T-cell (primary cell): ENCODE results near the gene C1QL4. TPM values are rescaled to one million over a fixed set of nuclear protein-coding genes. Genes with fewer than 3 reads are reported as not detected.
A peak's percentile ranks its signal among the peaks of the same experiment; 100 is the strongest.

Source experiments
- ATAC-seq, 4 experiments: fragments of 200-7000 bp in 3 of 4; fragments of 150-1000 bp in 1 of 4; cut with Tn5 transposase; replicated peaks in 1 of 4; 1 replicate in 3 of 4; 2 replicates in 1 of 4; pipeline ENCODE4 v1.10.0; 2021; ENCODE audit warnings: moderate library complexity in 3 of 4, mild to moderate bottlenecking in 2 of 4, moderate number of reproducible peaks in 1 of 4
- CTCF ChIA-PET, 2 donors: fragments of 300-600 bp; sonication (Branson Sonifier 250); formaldehyde crosslinking; loops; one replicate each; lab custom pipeline; 2022; ENCODE audit warnings: antibody characterized with exemption in 2 of 2; lab: Charles Lee
- POLR2A ChIA-PET, 2 donors: fragments of 300-600 bp; sonication (Branson Sonifier 250); formaldehyde crosslinking; loops; one replicate each; lab custom pipeline; 2022; ENCODE audit warnings: antibody characterized with exemption in 2 of 2; lab: Charles Lee
- DNase-seq, 35 experiments: peaks; one replicate each; pipeline versions ENCODE4 v3.0.0 to v3.0.0-alpha.2; 2013 to 2023
- H3K27ac ChIP-seq: one replicate; pipeline ENCODE4 v1.5.1; 2013; ENCODE audit warnings: low read length
- H3K27me3 ChIP-seq, 2 experiments: replicated peaks in 1 of 2; 1 replicate in 1 of 2; 2 replicates in 1 of 2; pipeline versions ENCODE4 v1.6.1 to v1.7.0; 2013; ENCODE audit warnings: low read length in 1 of 2, mixed read lengths in 1 of 2; ENCODE audit not compliant: control insufficient read depth in 2 of 2, insufficient read depth in 2 of 2; ENCODE audit errors: extremely low read depth in 1 of 2
- H3K36me3 ChIP-seq, 2 donors: 1 replicate in 1 of 2; 2 replicates in 1 of 2; pipeline versions ENCODE4 v1.6.1 to v1.7.0; 2013; ENCODE audit warnings: low read length in 1 of 2; ENCODE audit not compliant: control insufficient read depth in 2 of 2, insufficient read depth in 1 of 2; ENCODE audit errors: extremely low read depth in 1 of 2
- H3K4me1 ChIP-seq, 2 experiments: 1 replicate in 1 of 2; 2 replicates in 1 of 2; pipeline versions ENCODE4 v1.6.1 to v1.7.0; 2013; ENCODE audit warnings: low read length in 2 of 2, mixed read lengths in 1 of 2; ENCODE audit not compliant: insufficient read depth in 2 of 2, control insufficient read depth in 1 of 2; ENCODE audit errors: extremely low read depth in 1 of 2
- H3K4me3 ChIP-seq, 2 donors: 1 replicate in 1 of 2; 2 replicates in 1 of 2; pipeline versions ENCODE4 v1.5.1 to v1.7.0; 2013; ENCODE audit warnings: mild to moderate bottlenecking in 2 of 2, low read length in 1 of 2, moderate library complexity in 1 of 2; ENCODE audit not compliant: control insufficient read depth in 1 of 2; ENCODE audit errors: extremely low read depth in 1 of 2
- H3K9me3 ChIP-seq: 2 replicates; pipeline ENCODE4 v1.7.0; 2013
- H3K27ac Mint-ChIP-seq, 2 donors: one replicate each; pipeline ENCODE4 v1.8.0; 2020 to 2021; ENCODE audit warnings: mild to moderate bottlenecking in 2 of 2, mixed read lengths in 2 of 2
- H3K27me3 Mint-ChIP-seq, 2 donors: one replicate each; pipeline ENCODE4 v1.8.0; 2021 to 2022; ENCODE audit warnings: mixed read lengths in 2 of 2
- H3K36me3 Mint-ChIP-seq: one replicate; pipeline ENCODE4 v1.8.0; 2021; ENCODE audit warnings: mixed read lengths
- H3K4me1 Mint-ChIP-seq, 3 donors: one replicate each; pipeline ENCODE4 v1.8.0; 2020 to 2022; ENCODE audit warnings: mixed read lengths in 3 of 3, mild to moderate bottlenecking in 1 of 3
- H3K4me3 Mint-ChIP-seq, 3 donors: one replicate each; pipeline ENCODE4 v1.8.0; 2020 to 2022; ENCODE audit warnings: mild to moderate bottlenecking in 3 of 3, mixed read lengths in 3 of 3, moderate library complexity in 3 of 3
- H3K9me3 Mint-ChIP-seq, 3 donors: one replicate each; pipeline ENCODE4 v1.8.0; 2020 to 2022; ENCODE audit warnings: mixed read lengths in 3 of 3
- WGBS: methylation state at CpG from one replicate; pipeline ENCODE4 v1.1.5; 2013; ENCODE audit warnings: missing lambda C conversion rate; ENCODE audit not compliant: insufficient coverage; 5-methylcytosine and 5-hydroxymethylcytosine counted together
- total RNA-seq, 35 experiments: library from RNA in 6 of 35; stranded (reverse) in 6 of 35; fragments of 120-200 nt in 1 of 35; gene quantifications; one replicate each; pipeline versions ENCODE4 v1.2.1 to v1.2.4 and lab custom pipeline; 2013 to 2026

The C1QL4 gene
- total RNA-seq, 5 donors from 2014 or later (not counting 1 experiment from before 2014, with no cell fraction given): not detected

- Mint-ChIP-seq H3K4me3 (peak within 1 kb of the TSS; percentile 73 to 80 (median 80)), H3K27me3 (peaks cover 36 to 75% of the 10 kb centered on the region in 2 donors), H3K4me1 (peaks cover 32 to 51% (median 45%) of the 10 kb centered on the region in 3 donors), H3K27ac (peak within 1 kb of the TSS in 1 of 2 donors; percentile 43), H3K36me3 (no peaks in the 10 kb centered on the region), H3K9me3 (no peaks in the 10 kb centered on the region)
- Histone ChIP-seq H3K4me1 (peaks cover 32 to 63% of the 10 kb centered on the region in 2 experiments), H3K27ac (no peak within 1 kb of the TSS), H3K27me3 (peaks cover 23 to 96% of the 10 kb centered on the region in 2 experiments), H3K9me3 (no peaks in the 10 kb centered on the region), H3K36me3 (no peaks in the 10 kb centered on the region), H3K4me3 (peak within 1 kb of the TSS; percentile 47 to 86)
- ATAC-seq (peak; percentile 29 to 52 (median 36)), DNase-seq (peak in 3 of 35 experiments; percentile 32 to 48 (median 44))
- WGBS: 1% methylated on average over 41 of the region's 47 CpGs
- POLR2A ChIA-PET: interaction anchor here in 1 of 2 donors (0.5 kb wide), 1 partner anchor 31 kb away, joined by 4 read pairs; no protein-coding TSS in a partner anchor
- CTCF ChIA-PET: interaction anchor here (0.5 to 3.2 kb wide), 12 partner anchors 11 to 354 kb away, joined by 3 to 22 read pairs (median 5); partner anchors contain the start of genes PRPH (in 1 of the 2) and SPATS2 (in 1 of the 2)
These were observed 9.8 kb upstream of the C1QL4 start, which contains the start of gene DNAJC22 for GRCh38 chr12:49346659-49347310. Gene DNAJC22 (plus strand): TSS chr12:49346888. CDS start chr12:49348873, 1,985 bp downstream.

GRCh38 chr12:49345825-49346658 lies 9.1 kb upstream of the C1QL4 start:
- peaks cover 32 to 64% of the 10 kb centered on the region in 2 experiments for H3K4me1 ChIP-seq
- WGBS: 4% methylated on average over 42 of the region's 61 CpGs
- H3K27ac ChIP-seq: no peak overlapping the region
- ChIA-PET POLR2A (no interaction called here), CTCF (interaction anchor here (0.6 to 3.2 kb wide), 7 partner anchors 11 to 80 kb away, joined by 3 to 20 read pairs (median 5); no protein-coding TSS in a partner anchor)
- H3K27ac Mint-ChIP-seq: no peak overlapping the region
- no peaks in the 10 kb centered on the region for H3K36me3 ChIP-seq
- no peaks in the 10 kb centered on the region for H3K9me3 Mint-ChIP-seq
- peak overlapping the region; percentile 47 to 86 for H3K4me3 ChIP-seq
- no peak for DNase-seq
- no peak for ATAC-seq
- no peaks in the 10 kb centered on the region for H3K36me3 Mint-ChIP-seq
- peaks cover 32 to 51% (median 45%) of the 10 kb centered on the region in 3 donors for H3K4me1 Mint-ChIP-seq
- peaks cover 25 to 96% of the 10 kb centered on the region in 2 experiments for H3K27me3 ChIP-seq
- H3K27me3 Mint-ChIP-seq: peaks cover 33 to 68% of the 10 kb centered on the region in 2 donors
- H3K4me3 Mint-ChIP-seq: peak overlapping the region; percentile 58 to 80 (median 73)
- H3K9me3 ChIP-seq: no peaks in the 10 kb centered on the region

GRCh38 chr12:49345051-49345824 lies 8.2 kb upstream of the C1QL4 start:
- 6% methylated on average over 28 of the region's 70 CpGs for WGBS
- Histone ChIP-seq H3K4me1 (peaks cover 32 to 64% of the 10 kb centered on the region in 2 experiments), H3K9me3 (no peaks in the 10 kb centered on the region), H3K27me3 (peaks cover 25 to 91% of the 10 kb centered on the region in 2 experiments), H3K27ac (no peak overlapping the region), H3K4me3 (peak overlapping the region; percentile 26 to 71), H3K36me3 (no peaks in the 10 kb centered on the region)
- DNase-seq: no peak
- POLR2A ChIA-PET: no interaction called here
- no peak for ATAC-seq
- Mint-ChIP-seq H3K4me3 (peak overlapping the region; percentile 58 to 80 (median 73)), H3K4me1 (peaks cover 38 to 55% (median 45%) of the 10 kb centered on the region in 3 donors), H3K27ac (no peak overlapping the region), H3K36me3 (no peaks in the 10 kb centered on the region), H3K27me3 (peaks cover 32 to 66% of the 10 kb centered on the region in 2 donors), H3K9me3 (no peaks in the 10 kb centered on the region)
- CTCF ChIA-PET: interaction anchor here (0.6 to 3.2 kb wide), 3 partner anchors 15 to 79 kb away, joined by 3 to 20 read pairs (median 5); no protein-coding TSS in a partner anchor

GRCh38 chr12:49344486-49345050 lies 7.6 kb upstream of the C1QL4 start:
- CTCF ChIA-PET: interaction anchor here in 1 of 2 donors (3.5 kb wide), 1 partner anchor 12 kb away, joined by 12 read pairs; no protein-coding TSS in a partner anchor
- no peak overlapping the region for H3K27ac Mint-ChIP-seq
- peaks cover 38 to 55% (median 45%) of the 10 kb centered on the region in 3 donors for H3K4me1 Mint-ChIP-seq
- Histone ChIP-seq H3K36me3 (no peaks in the 10 kb centered on the region), H3K27me3 (peaks cover 25 to 91% of the 10 kb centered on the region in 2 experiments), H3K4me3 (no peak overlapping the region), H3K9me3 (no peaks in the 10 kb centered on the region), H3K4me1 (peaks cover 32 to 64% of the 10 kb centered on the region in 2 experiments), H3K27ac (no peak overlapping the region)
- H3K36me3 Mint-ChIP-seq: no peaks in the 10 kb centered on the region
- H3K9me3 Mint-ChIP-seq: no peaks in the 10 kb centered on the region
- POLR2A ChIA-PET: no interaction called here
- no peak for ATAC-seq
- no peak for DNase-seq
- no CpG with 5 or more reads among the region's 15 CpGs for WGBS
- H3K27me3 Mint-ChIP-seq: peaks cover 32 to 66% of the 10 kb centered on the region in 2 donors
- H3K4me3 Mint-ChIP-seq: peak overlapping the region in 1 of 3 donors; percentile 73

GRCh38 chr12:49342914-49343731 lies 6.1 kb upstream of the C1QL4 start:
- H3K4me1 ChIP-seq: peaks cover 32 to 62% of the 10 kb centered on the region in 2 experiments

More at GRCh38 chr12:49342914-49343731, 6.1 kb upstream of the C1QL4 start:
- no peaks in the 10 kb centered on the region for H3K36me3 Mint-ChIP-seq
- Histone ChIP-seq H3K27ac (no peak overlapping the region), H3K27me3 (peaks cover 28 to 91% of the 10 kb centered on the region in 2 experiments), H3K9me3 (no peaks in the 10 kb centered on the region), H3K4me3 (peak overlapping the region; percentile 48 to 60), H3K36me3 (no peaks in the 10 kb centered on the region)
- no peaks in the 10 kb centered on the region for H3K9me3 Mint-ChIP-seq
- H3K27me3 Mint-ChIP-seq: peaks cover 39 to 64% of the 10 kb centered on the region in 2 donors
- DNase-seq (peak in 1 of 35 experiments; percentile 45), ATAC-seq (peak in 1 of 4 experiments; percentile 10)
- CTCF ChIA-PET: interaction anchor here (0.6 to 3.5 kb wide), 9 partner anchors 11 to 171 kb away, joined by 3 to 14 read pairs (median 6); partner anchors contain the start of gene TROAP (in 1 of the 2)
- H3K4me3 Mint-ChIP-seq: peak overlapping the region; percentile 51 to 73 (median 70)
- POLR2A ChIA-PET: interaction anchor here (0.5 to 0.7 kb wide), 2 partner anchors 184 to 372 kb away, joined by 6 read pairs; partner anchors contain the start of gene WNT10B (in 1 of the 2)
- peak overlapping the region in 1 of 2 donors; percentile 39 for H3K27ac Mint-ChIP-seq
- WGBS: 2% methylated on average over 26 of the region's 33 CpGs
- peaks cover 38 to 51% (median 42%) of the 10 kb centered on the region in 3 donors for H3K4me1 Mint-ChIP-seq
